IMR-90 (cell line): ENCODE data around the gene SLC6A12. TPM values are rescaled to one million over a fixed set of nuclear protein-coding genes. Genes with fewer than 3 reads are reported as not detected.

ENCODE experiments used
- ATAC-seq: fragments of 200-7000 bp; cut with Tn5 transposase; 2 replicates; pipeline ENCODE4 v1.9.1; 2020; ENCODE audit warnings: low read depth, mild to moderate bottlenecking, moderate library complexity
- BruUV-seq: library from RNA; stranded (reverse); fragments of 400-500 nt; replicated peaks from 2 replicates; lab custom pipeline; 2021; lab: Mats Ljungman, UMichigan
- CTCF ChIA-PET: fragments of 300-600 bp; formaldehyde crosslinking; extraction: SDS; loops from one replicate; lab custom pipeline; 2021; ENCODE audit warnings: antibody characterized with exemption; lab: Yijun Ruan, JAX
- POLR2A ChIA-PET: fragments of 300-600 bp; sonication (Branson Sonifier 250); formaldehyde crosslinking; loops from one replicate; lab custom pipeline; 2022; ENCODE audit warnings: antibody characterized with exemption; ENCODE audit not compliant: unreplicated experiment; lab: Charles Lee
- DNase-seq: peaks from one replicate; pipeline ENCODE4 v3.0.0; 2013
- H2AFZ ChIP-seq: replicated peaks from 2 replicates; pipeline ENCODE3; 2013; ENCODE audit warnings: low read length, mild to moderate bottlenecking; ENCODE audit not compliant: poor library complexity
- H2AK5ac ChIP-seq: 2 replicates; pipeline ENCODE4 v1.6.1; 2013; ENCODE audit warnings: low read depth, low read length, inconsistent platforms
- H2AK9ac ChIP-seq: replicated peaks from 2 replicates; pipeline ENCODE3; 2013; ENCODE audit warnings: mild to moderate bottlenecking, low read depth, low read length, moderate library complexity; ENCODE audit not compliant: poor library complexity
- H2BK120ac ChIP-seq: 2 replicates; pipeline ENCODE4 v1.6.1; 2013; ENCODE audit warnings: low read depth, low read length, inconsistent platforms
- H2BK15ac ChIP-seq: 3 replicates; pipeline ENCODE4 v1.6.1; 2013; ENCODE audit warnings: low read depth, low read length, inconsistent platforms
- H2BK20ac ChIP-seq: 2 replicates; pipeline ENCODE4 v1.6.1; 2013; ENCODE audit warnings: low read depth, mild to moderate bottlenecking, inconsistent platforms, low read length, moderate library complexity
- H2BK5ac ChIP-seq: 2 replicates; pipeline ENCODE4 v1.6.1; 2013; ENCODE audit warnings: mild to moderate bottlenecking, low read depth, low read length, inconsistent platforms; ENCODE audit not compliant: poor library complexity, severe bottlenecking
- H3K14ac ChIP-seq: replicated peaks from 2 replicates; pipeline ENCODE4 v1.6.1; 2013; ENCODE audit warnings: low read depth, low read length, inconsistent platforms
- H3K18ac ChIP-seq: 2 replicates; pipeline ENCODE4 v1.6.1; 2013; ENCODE audit warnings: low read depth, low read length, control low read depth
- H3K23ac ChIP-seq: 2 replicates; pipeline ENCODE4 v1.6.1; 2013; ENCODE audit warnings: low read depth, low read length, inconsistent platforms
- H3K27ac ChIP-seq: 2 replicates; pipeline ENCODE4 v1.5.1; 2013; ENCODE audit warnings: mild to moderate bottlenecking, control low read depth, low read length; ENCODE audit not compliant: insufficient read depth
- H3K27me3 ChIP-seq: 2 replicates; pipeline ENCODE4 v1.6.1; 2013; ENCODE audit warnings: low read length; ENCODE audit not compliant: control insufficient read depth, insufficient read depth
- H3K36me3 ChIP-seq: 2 replicates; pipeline ENCODE4 v1.6.1; 2013; ENCODE audit warnings: low read length, mixed read lengths; ENCODE audit not compliant: control insufficient read depth, insufficient read depth
- H3K4ac ChIP-seq: 2 replicates; pipeline ENCODE4 v1.6.1; 2013; ENCODE audit warnings: low read depth, low read length, inconsistent platforms
- H3K4me1 ChIP-seq: 2 replicates; pipeline ENCODE4 v1.6.1; 2013; ENCODE audit warnings: low read length, mixed read lengths; ENCODE audit not compliant: control insufficient read depth, insufficient read depth
- H3K4me2 ChIP-seq: 2 replicates; pipeline ENCODE4 v1.6.1; 2013; ENCODE audit warnings: low read depth, mild to moderate bottlenecking, control low read depth, low read length, moderate library complexity
- H3K4me3 ChIP-seq: 2 replicates; pipeline ENCODE4 v1.5.1; 2013; ENCODE audit warnings: low read depth, mild to moderate bottlenecking, control low read depth, low read length, moderate library complexity; ENCODE audit not compliant: insufficient read depth
- H3K56ac ChIP-seq: 2 replicates; pipeline ENCODE4 v1.6.1; 2013; ENCODE audit warnings: low read length, inconsistent platforms; ENCODE audit not compliant: insufficient read depth; ENCODE audit errors: extremely low read depth
- H3K79me1 ChIP-seq, 2 experiments: 2 replicates each; pipeline ENCODE4 v1.6.1; 2013; ENCODE audit warnings: low read length in 2 of 2, inconsistent platforms in 1 of 2, low read depth in 1 of 2
- H3K9ac ChIP-seq: 2 replicates; pipeline ENCODE4 v1.6.1; 2013; ENCODE audit warnings: low read depth, low read length, control low read depth
- H3K9me1 ChIP-seq: 2 replicates; pipeline ENCODE4 v1.6.1; 2013; ENCODE audit warnings: low read length, inconsistent platforms; ENCODE audit not compliant: insufficient read depth
- H3K9me3 ChIP-seq: 2 replicates; pipeline ENCODE4 v1.6.1; 2013; ENCODE audit warnings: low read length; ENCODE audit not compliant: control insufficient read depth, insufficient read depth
- H4K20me1 ChIP-seq: 2 replicates; pipeline ENCODE4 v1.6.1; 2013; ENCODE audit warnings: low read length, inconsistent platforms; ENCODE audit not compliant: insufficient read depth
- H4K5ac ChIP-seq: 2 replicates; pipeline ENCODE4 v1.6.1; 2013; ENCODE audit warnings: mild to moderate bottlenecking, low read depth, low read length, control low read depth
- H4K8ac ChIP-seq, 2 experiments: 2 replicates each; pipeline ENCODE4 v1.6.1; 2013; ENCODE audit warnings: low read depth in 2 of 2, low read length in 2 of 2, control low read depth in 1 of 2, inconsistent platforms in 1 of 2
- H4K91ac ChIP-seq: 2 replicates; pipeline ENCODE4 v1.6.1; 2013; ENCODE audit warnings: low read depth, low read length, inconsistent platforms; ENCODE audit not compliant: insufficient read depth
- BHLHE40 ChIP-seq: fragments of 150-350 bp; IDR thresholded peaks from 2 replicates; pipeline ENCODE4 v1.6.1; 2016; ENCODE audit warnings: mild to moderate bottlenecking, low read depth, low read length
- CEBPB ChIP-seq: IDR thresholded peaks from 2 replicates; pipeline ENCODE4 v1.6.1; 2012; ENCODE audit warnings: low read depth, low read length, improper control_type of control experiment
- CHD1 ChIP-seq: IDR thresholded peaks from 2 replicates; pipeline ENCODE4 v1.6.1; 2012; ENCODE audit warnings: low read depth, low read length, improper control_type of control experiment
- CTCF ChIP-seq: conservative IDR thresholded peaks from 2 replicates; pipeline ENCODE4 v1.5.1; 2012; ENCODE audit warnings: mild to moderate bottlenecking, low read depth, low read length, improper control_type of control experiment
- FOS ChIP-seq: fragments of 150-350 bp; IDR thresholded peaks from 2 replicates; pipeline ENCODE4 v1.6.1; 2016; ENCODE audit warnings: low read depth, low read length
- MAFK ChIP-seq: IDR thresholded peaks from 2 replicates; pipeline ENCODE4 v1.6.1; 2012; ENCODE audit warnings: low read depth, low read length, improper control_type of control experiment
- POLR2A ChIP-seq: IDR thresholded peaks from 2 replicates; pipeline ENCODE4 v1.6.1; 2012; ENCODE audit warnings: mild to moderate bottlenecking, low read depth, low read length
- RFX5 ChIP-seq: IDR thresholded peaks from 2 replicates; pipeline ENCODE4 v1.8.0; 2012; ENCODE audit warnings: low read depth, mild to moderate bottlenecking, low read length, moderate library complexity
- WGBS, 2 experiments: methylation state at CpG; one replicate each; pipeline versions ENCODE4 v1.1.5 to v1.1.7; 2013; ENCODE audit warnings: missing lambda C conversion rate in 2 of 2; ENCODE audit not compliant: insufficient read length in 1 of 2; ENCODE audit errors: extremely low coverage in 2 of 2; 5-methylcytosine and 5-hydroxymethylcytosine counted together
- dilution Hi-C: fragments of 300-500 bp; cut with HindIII; formaldehyde crosslinking; loops from one replicate; pipeline ENCODE4 v1.14.3; 2018; ENCODE audit warnings: low sequenced_read_pairs; ENCODE audit not compliant: unreplicated experiment
- in situ Hi-C: fragments of 300-500 bp; cut with MboI; formaldehyde crosslinking; loops from 3 replicates; pipeline ENCODE4 v1.14.3; 2019; ENCODE audit warnings: low sequenced_read_pairs, inconsistent platforms, mixed read lengths
- intact Hi-C: fragments of 100-400 bp; cut with micrococcal nuclease; formaldehyde crosslinking; loops from 2 replicates; pipeline ENCODE4 v1.10.0; 2022
- polyA plus RNA-seq, 3 experiments: library from polyadenylated mRNA; depleted of rRNA; stranded (reverse); fragments of >200 nt; gene quantifications; 2 replicates each; pipeline ENCODE4 v1.2.3, GENCODE V29; 2012; ENCODE audit warnings: low replicate concordance in 1 of 3
- total RNA-seq: library from RNA; depleted of rRNA; stranded (reverse); fragments of >200 nt; gene quantifications from 2 replicates; pipeline ENCODE4 v1.2.3, GENCODE V29; 2012

SLC6A12 gene
- total and polyA plus RNA-seq, 2 of the 4 experiments (the other 2 are of a cell fraction): not detected

GRCh38 chr12:196436-196835 lies 17.5 kb downstream of the SLC6A12 start:
- CTCF ChIA-PET: no interaction called here
- no peak overlapping the region for H4K91ac ChIP-seq
- H4K5ac ChIP-seq: no peak overlapping the region
- no peak overlapping the region for H3K23ac ChIP-seq
- H2BK15ac ChIP-seq: no peak overlapping the region
- no peaks in the 10 kb centered on the region for H3K79me1 ChIP-seq
- H2BK5ac ChIP-seq: no peak overlapping the region
- H2AFZ ChIP-seq: no peak overlapping the region
- no peak overlapping the region for H4K8ac ChIP-seq
- WGBS, 2 experiments: 72% methylated on average over 2 of the region's 4 CpGs; no CpG with 5 or more reads in 1 of the 2 experiments
- intact Hi-C loops: no loop called here
- H3K14ac ChIP-seq: no peak overlapping the region
- ATAC-seq (no peak), DNase-seq (no peak)
- no peak overlapping the region for H3K9ac ChIP-seq
- H3K27me3 ChIP-seq: peaks cover 58% of the 10 kb centered on the region
- in situ Hi-C loops: no loop called here
- H3K27ac ChIP-seq: no peak overlapping the region
- TF ChIP-seq FOS (no peak), POLR2A (no peak), RFX5 (no peak), CHD1 (no peak), BHLHE40 (no peak), MAFK (no peak), CEBPB (no peak), CTCF (no peak)
- H3K18ac ChIP-seq: no peak overlapping the region
- no peak overlapping the region for H3K4ac ChIP-seq
- no peaks in the 10 kb centered on the region for H4K20me1 ChIP-seq
- no peak overlapping the region for H3K4me3 ChIP-seq
- no peak overlapping the region for H2AK9ac ChIP-seq
- no peak overlapping the region for H3K4me2 ChIP-seq
- H3K56ac ChIP-seq: no peak overlapping the region
- no peak overlapping the region for H2BK120ac ChIP-seq
- H3K9me1 ChIP-seq: peaks cover 6% of the 10 kb centered on the region; the same call in 1 of the 2 replicates
- H3K9me3 ChIP-seq: peaks cover 2% of the 10 kb centered on the region; the same call in 1 of the 2 replicates
- H2BK20ac ChIP-seq: no peak overlapping the region
- no peaks in the 10 kb centered on the region for H3K36me3 ChIP-seq
- POLR2A ChIA-PET: no interaction called here
- BruUV-seq: no TSS peak
- H3K4me1 ChIP-seq: no peaks in the 10 kb centered on the region
- dilution Hi-C loops: no loop called here
- H2AK5ac ChIP-seq: no peak overlapping the region
